Testis (tissue), 5 donors: ENCODE measurements around the gene VIPAS39. TPM values are rescaled to one million over a fixed set of nuclear protein-coding genes. Genes with fewer than 3 reads are reported as not detected.

Experiments used
- DNase-seq: peaks from one replicate; pipeline ENCODE4 v3.0.0-alpha.2; 2019
- H3K27ac ChIP-seq, 2 donors: fragments of 200-600 bp; sonication (generic); one replicate each; pipeline ENCODE4 v1.5.1; 2019
- H3K27me3 ChIP-seq: fragments of 200-600 bp; sonication (generic); one replicate; pipeline ENCODE4 v1.5.1; 2019
- H3K36me3 ChIP-seq: fragments of 200-600 bp; sonication (generic); one replicate; pipeline ENCODE4 v1.5.1; 2017; ENCODE audit warnings: low read depth; ENCODE audit errors: missing control alignments
- H3K4me1 ChIP-seq: fragments of 200-600 bp; sonication (generic); one replicate; pipeline ENCODE4 v1.5.1; 2019
- H3K4me3 ChIP-seq, 2 donors: fragments of 200-600 bp; sonication (generic); one replicate each; pipeline ENCODE4 v1.5.1; 2017 to 2019
- H3K9me3 ChIP-seq: fragments of 200-600 bp; sonication (generic); one replicate; pipeline ENCODE4 v1.5.1; 2017
- POLR2A ChIP-seq: fragments of 450-650 bp; IDR thresholded peaks from one replicate; pipeline ENCODE4 v1.6.1; 2017; ENCODE audit warnings: antibody characterized with exemption, mild to moderate bottlenecking, moderate library complexity
- WGBS, 2 donors: methylation state at CpG; one replicate each; pipeline ENCODE4 v1.1.5; 2018; 5-methylcytosine and 5-hydroxymethylcytosine counted together
- intact Hi-C: fragments of 100-400 bp; cut with DNase I; formaldehyde crosslinking; loops from one replicate; pipeline ENCODE4 v1.15.1; 2023; ENCODE audit warnings: low total_unique reads
- long read RNA-seq, 2 donors: transcript quantifications; one replicate each; lab custom pipeline, GENCODE V29; 2026
- polyA plus RNA-seq: library from polyadenylated mRNA; stranded (reverse); fragments of 350-450 nt; fragmentation: Illumina TruSeq; extraction: RNeasy Lipid Tissue Mini Kit (QIAGEN cat#74804); gene quantifications from one replicate; pipeline ENCODE4 v1.2.3, GENCODE V29; 2014; ENCODE audit warnings: low read depth, low replicate concordance; ENCODE audit not compliant: insufficient read depth
- total RNA-seq, 2 donors: library from RNA; depleted of rRNA; stranded (reverse); fragments of >200 nt; gene quantifications; one replicate each; pipeline ENCODE4 v1.2.3, GENCODE V29; 2016
- TF ChIP-seq, protein P1 (sequence below), 3 experiments: fragments of 450-650 bp in 2 of 3; fragments of 200-600 bp in 1 of 3; sonication (generic) in 1 of 3; IDR thresholded peaks; one replicate each; pipeline ENCODE4 v1.5.1; 2016 to 2019; ENCODE audit warnings: antibody characterized with exemption in 3 of 3, mild to moderate bottlenecking in 2 of 3, moderate library complexity in 1 of 3

The VIPAS39 gene
- total RNA-seq (10 to 100 TPM; 45.8 to 52.3 TPM), polyA plus RNA-seq (39.3 TPM)
- long read RNA-seq, donor 1, transcript VIPAS39-211 (20 exons, 2,562 nt): major isoform, 5 of 10 reads
- long read RNA-seq, donor 1, partial matches to known transcripts: 5 of 10 reads
- long read RNA-seq, donor 1, other reads (novel, unspliced or antisense): 0 of 10 reads
- long read RNA-seq, donor 2, partial matches to known transcripts: 0 of 4 reads
- long read RNA-seq, donor 2, other reads (novel, unspliced or antisense): 0 of 4 reads

DNA sequence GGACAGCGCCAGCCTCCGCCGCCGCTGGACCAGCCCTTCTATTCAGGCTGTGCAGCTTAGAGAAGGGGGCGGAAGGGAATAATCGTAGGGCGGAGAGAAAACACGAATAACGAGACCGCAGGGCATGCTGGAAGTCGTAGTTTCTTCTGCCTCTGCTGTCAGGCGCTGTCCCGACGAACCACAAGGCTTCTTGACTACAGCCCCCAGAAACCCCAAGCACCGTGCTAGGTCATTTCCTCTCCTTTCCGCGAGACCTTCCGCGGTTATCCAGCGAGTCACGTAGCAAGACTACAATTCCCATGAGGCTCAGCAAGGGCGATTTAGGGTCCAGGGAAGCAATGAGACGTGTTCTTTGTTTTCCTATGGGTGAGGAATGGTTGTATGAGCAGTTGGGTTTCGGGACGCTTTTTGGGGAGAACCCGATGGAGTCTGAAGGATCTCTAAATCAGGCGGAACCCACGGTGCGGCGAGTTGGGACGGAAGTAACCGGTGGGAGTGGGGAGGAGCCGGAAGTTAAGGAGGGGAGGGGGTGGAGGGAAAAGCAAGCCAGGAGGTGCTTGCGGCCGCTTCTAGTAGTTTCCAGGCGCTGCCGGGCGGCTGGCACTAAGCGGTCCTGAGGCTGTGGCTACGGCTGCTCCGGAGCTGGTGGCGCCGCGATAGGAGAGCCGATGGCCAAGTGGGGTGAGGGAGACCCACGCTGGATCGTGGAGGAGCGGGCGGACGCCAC, at the start of gene VIPAS39, which contains the start of gene AHSA1:
Gene VIPAS39 (minus strand): TSS at position 80 of the 727 bp plus-strand sequence. CDS start 3,499 bp downstream, outside the sequence.
Gene AHSA1 (plus strand): TSS at position 572 of the 727 bp plus-strand sequence. CDS start 97 bp downstream, at position 669.
- WGBS, 2 donors: 0% methylated on average over 39 to 50 of the region's 50 CpGs
- Histone ChIP-seq H3K27me3 (no peaks in the 10 kb centered on the region), H3K4me3 (peak within 1 kb of the TSS; percentile 93 to 99), H3K27ac (peak within 1 kb of the TSS; percentile 92 to 99), H3K4me1 (peaks cover 21% of the 10 kb centered on the region), H3K9me3 (no peaks in the 10 kb centered on the region), H3K36me3 (no peaks in the 10 kb centered on the region)
- peak; percentile 100 for DNase-seq
- peak; percentile 58 for TF ChIP-seq POLR2A
- TF ChIP-seq, protein P1, sequence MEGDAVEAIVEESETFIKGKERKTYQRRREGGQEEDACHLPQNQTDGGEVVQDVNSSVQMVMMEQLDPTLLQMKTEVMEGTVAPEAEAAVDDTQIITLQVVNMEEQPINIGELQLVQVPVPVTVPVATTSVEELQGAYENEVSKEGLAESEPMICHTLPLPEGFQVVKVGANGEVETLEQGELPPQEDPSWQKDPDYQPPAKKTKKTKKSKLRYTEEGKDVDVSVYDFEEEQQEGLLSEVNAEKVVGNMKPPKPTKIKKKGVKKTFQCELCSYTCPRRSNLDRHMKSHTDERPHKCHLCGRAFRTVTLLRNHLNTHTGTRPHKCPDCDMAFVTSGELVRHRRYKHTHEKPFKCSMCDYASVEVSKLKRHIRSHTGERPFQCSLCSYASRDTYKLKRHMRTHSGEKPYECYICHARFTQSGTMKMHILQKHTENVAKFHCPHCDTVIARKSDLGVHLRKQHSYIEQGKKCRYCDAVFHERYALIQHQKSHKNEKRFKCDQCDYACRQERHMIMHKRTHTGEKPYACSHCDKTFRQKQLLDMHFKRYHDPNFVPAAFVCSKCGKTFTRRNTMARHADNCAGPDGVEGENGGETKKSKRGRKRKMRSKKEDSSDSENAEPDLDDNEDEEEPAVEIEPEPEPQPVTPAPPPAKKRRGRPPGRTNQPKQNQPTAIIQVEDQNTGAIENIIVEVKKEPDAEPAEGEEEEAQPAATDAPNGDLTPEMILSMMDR (IDR thresholded peaks at IDR 0.05): peak in 1 of 3 experiments; percentile 46
- intact Hi-C loops: no loop called here

DNA sequence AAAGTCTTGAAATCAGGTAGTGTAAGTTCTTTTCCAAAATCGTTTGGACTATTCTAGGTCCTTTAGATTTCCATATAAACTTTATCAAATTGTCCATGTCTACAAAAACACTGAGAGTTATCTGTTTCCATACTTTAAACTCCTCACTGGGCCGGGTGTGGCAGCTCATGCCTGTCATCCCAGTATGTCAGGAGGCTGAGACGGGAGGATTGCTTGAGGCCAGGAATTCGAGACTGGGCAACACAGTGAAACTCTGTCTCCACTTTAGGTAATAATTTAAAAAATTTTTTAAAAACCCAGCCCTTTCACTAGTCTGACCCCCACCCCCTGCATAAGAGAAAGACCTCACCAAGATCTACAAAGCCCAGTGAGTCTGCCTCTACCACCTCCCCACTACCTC, 47.6 kb upstream of the VIPAS39 start:
- no peaks in the 10 kb centered on the region for H3K27me3 ChIP-seq
- intact Hi-C loops: no loop called here
- no peaks in the 10 kb centered on the region for H3K9me3 ChIP-seq
- H3K36me3 ChIP-seq: no peaks in the 10 kb centered on the region
- H3K4me1 ChIP-seq: no peaks in the 10 kb centered on the region
- no peak overlapping the region for H3K4me3 ChIP-seq
- 70 to 74% methylated on average over 4 of the region's 4 CpGs for WGBS, 2 donors
- no peak for DNase-seq
- TF ChIP-seq, protein P1 (IDR thresholded peaks at IDR 0.05): no peak
- no peak for TF ChIP-seq POLR2A
- no peak overlapping the region for H3K27ac ChIP-seq

DNA sequence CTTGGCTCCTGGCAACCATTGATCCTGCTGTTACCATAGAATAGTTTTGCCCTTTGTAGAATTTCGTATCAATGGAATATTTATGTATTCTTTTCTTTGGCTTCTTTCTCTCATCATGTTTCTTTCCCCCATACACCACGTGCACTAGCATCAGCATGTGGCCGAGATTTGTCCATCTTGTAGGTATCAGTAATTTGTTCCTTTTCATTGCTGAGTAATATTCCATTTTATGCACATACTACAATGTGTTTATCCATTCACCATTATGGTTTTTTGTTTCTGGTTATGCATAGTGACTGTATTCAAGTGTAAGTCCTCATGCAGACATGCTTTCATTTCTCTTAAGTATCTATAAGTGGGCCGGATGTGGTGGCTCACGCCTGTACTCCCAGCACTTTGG, 45.7 kb upstream of the VIPAS39 start:
- TF ChIP-seq, protein P1 (IDR thresholded peaks at IDR 0.05): no peak
- no peak for TF ChIP-seq POLR2A
- 83 to 92% methylated on average over 5 of the region's 5 CpGs for WGBS, 2 donors
- Histone ChIP-seq H3K27ac (no peak overlapping the region), H3K9me3 (no peaks in the 10 kb centered on the region), H3K4me3 (no peak overlapping the region), H3K4me1 (peaks cover 5% of the 10 kb centered on the region), H3K36me3 (no peaks in the 10 kb centered on the region), H3K27me3 (no peaks in the 10 kb centered on the region)
- intact Hi-C loops: no loop called here
- no peak for DNase-seq

DNA sequence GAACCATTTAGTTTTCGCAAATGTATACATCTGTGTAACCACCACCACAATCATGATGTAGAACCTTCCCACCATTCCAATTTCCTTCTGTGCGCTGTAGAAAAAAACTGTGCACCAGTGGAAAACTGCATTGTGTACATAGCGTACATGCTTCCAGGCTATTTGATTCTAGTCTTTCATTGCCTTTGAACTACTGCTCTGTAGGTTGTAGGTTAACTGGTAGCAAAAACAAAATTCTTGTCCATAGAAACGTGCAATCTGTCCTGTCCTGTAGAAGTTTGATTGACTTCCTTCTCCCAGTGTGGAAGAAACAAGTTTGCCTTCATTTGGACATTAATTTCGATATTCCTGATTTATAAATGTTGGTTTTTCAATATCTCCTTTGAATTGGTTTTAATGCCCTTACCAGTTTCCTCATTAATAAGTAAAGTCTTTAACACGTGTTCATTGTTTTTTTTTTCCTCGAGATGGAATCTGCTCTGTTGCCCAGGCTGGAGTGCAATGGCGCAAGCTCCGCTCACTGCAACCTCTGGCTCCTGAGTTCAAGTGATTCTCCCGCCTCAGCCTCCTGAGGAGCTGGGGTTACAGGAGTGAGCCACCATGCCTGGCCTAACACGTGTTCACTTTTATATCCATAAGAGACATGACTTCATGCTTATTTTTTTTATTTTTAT, 44.8 kb upstream of the VIPAS39 start:
- H3K4me3 ChIP-seq: no peak overlapping the region
- H3K4me1 ChIP-seq: peaks cover 9% of the 10 kb centered on the region
- WGBS, 2 donors: 77 to 83% methylated on average over 11 of the region's 11 CpGs
- intact Hi-C loops: no loop called here
- H3K27me3 ChIP-seq: no peaks in the 10 kb centered on the region
- no peak for DNase-seq
- no peaks in the 10 kb centered on the region for H3K9me3 ChIP-seq
- TF ChIP-seq, protein P1 (IDR thresholded peaks at IDR 0.05): no peak
- TF ChIP-seq POLR2A: no peak
- no peak overlapping the region for H3K27ac ChIP-seq
- H3K36me3 ChIP-seq: no peaks in the 10 kb centered on the region
